ENCODE data around the gene SRL.

SRL gene

DNA sequence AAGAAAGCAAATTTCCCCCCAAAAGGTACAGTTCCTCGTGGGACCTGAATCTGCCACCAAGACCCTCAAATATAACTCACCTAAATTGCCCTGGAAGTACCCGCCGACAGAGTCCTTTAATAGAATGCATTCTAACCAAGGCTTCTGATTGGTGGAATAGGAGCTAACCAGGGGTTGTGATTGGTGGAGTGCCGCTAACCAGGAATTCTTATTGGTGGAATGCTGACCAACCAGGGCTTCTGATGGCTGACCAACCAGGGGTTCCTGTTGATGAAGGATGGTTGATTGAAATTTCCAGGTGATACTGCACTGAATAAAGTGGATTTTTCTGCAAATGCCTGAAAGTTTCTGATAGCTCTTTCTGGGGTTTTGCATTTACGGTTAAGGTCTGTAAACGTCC is 24.5 kb upstream of the SRL start:
- Histone ChIP-seq H3K4me2 (ENCODE audit: low read length) (no peak overlapping the region), H3K4me1 (ENCODE audit: control insufficient read depth, low read length) (peaks cover 14% of the 10 kb centered on the region), H3K9me3 (ENCODE audit: control insufficient read depth, insufficient read depth, low read length) (no peaks in the 10 kb centered on the region), H3K9me2 (replicated peaks; ENCODE audit: control insufficient read depth, low read length) (no peaks in the 10 kb centered on the region), H3K27ac (ENCODE audit: low read depth, low read length) (no peak overlapping the region), H3K79me2 (ENCODE audit: control insufficient read depth, low read length) (peaks cover 100% of the 10 kb centered on the region), H4K20me1 (ENCODE audit: control insufficient read depth, insufficient read depth, low read depth, low read length) (peaks cover 11% of the 10 kb centered on the region; the same call in 1 of the 2 replicates), H3K36me3 (ENCODE audit: control insufficient read depth, low read length) (peaks cover 83% of the 10 kb centered on the region), H3K27me3 (ENCODE audit: control insufficient read depth, low read length) (no peaks in the 10 kb centered on the region), H3F3A (ENCODE audit: control insufficient read depth, insufficient read depth) (no peaks in the 10 kb centered on the region), H3K4me3 (ENCODE audit: low read length) (no peak overlapping the region)
- no peak for TF ChIP-seq EZH2phosphoT487 (IDR thresholded peaks at IDR 0.05; ENCODE audit: borderline replicate concordance, low read length)
- TF ChIP-seq, protein P1, sequence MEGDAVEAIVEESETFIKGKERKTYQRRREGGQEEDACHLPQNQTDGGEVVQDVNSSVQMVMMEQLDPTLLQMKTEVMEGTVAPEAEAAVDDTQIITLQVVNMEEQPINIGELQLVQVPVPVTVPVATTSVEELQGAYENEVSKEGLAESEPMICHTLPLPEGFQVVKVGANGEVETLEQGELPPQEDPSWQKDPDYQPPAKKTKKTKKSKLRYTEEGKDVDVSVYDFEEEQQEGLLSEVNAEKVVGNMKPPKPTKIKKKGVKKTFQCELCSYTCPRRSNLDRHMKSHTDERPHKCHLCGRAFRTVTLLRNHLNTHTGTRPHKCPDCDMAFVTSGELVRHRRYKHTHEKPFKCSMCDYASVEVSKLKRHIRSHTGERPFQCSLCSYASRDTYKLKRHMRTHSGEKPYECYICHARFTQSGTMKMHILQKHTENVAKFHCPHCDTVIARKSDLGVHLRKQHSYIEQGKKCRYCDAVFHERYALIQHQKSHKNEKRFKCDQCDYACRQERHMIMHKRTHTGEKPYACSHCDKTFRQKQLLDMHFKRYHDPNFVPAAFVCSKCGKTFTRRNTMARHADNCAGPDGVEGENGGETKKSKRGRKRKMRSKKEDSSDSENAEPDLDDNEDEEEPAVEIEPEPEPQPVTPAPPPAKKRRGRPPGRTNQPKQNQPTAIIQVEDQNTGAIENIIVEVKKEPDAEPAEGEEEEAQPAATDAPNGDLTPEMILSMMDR (IDR thresholded peaks at IDR 0.05; ENCODE audit: low read depth, low read length, poor library complexity, severe bottlenecking): no peak

DNA sequence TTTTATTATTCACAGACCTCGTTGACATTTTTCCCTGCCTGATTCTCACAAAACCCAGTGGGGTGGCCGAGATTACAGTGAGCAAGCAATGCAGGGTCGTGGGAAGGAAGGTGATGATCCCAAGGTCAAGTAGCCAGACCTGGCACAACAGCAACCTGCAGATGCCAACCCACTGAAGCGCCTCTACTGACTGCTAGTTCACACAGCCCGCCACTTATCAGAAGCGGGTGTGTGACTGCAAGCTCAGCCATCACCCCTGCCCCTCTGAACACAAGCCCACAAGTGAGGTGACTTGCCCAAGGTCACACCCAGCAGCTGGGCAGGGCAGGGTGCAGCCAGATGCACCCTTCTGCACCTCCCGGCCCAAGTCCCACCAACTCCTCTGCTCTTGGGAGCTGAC is 23.8 kb upstream of the SRL start:
- Histone ChIP-seq H3K36me3 (ENCODE audit: control insufficient read depth, low read length) (peaks cover 83% of the 10 kb centered on the region), H3K4me3 (ENCODE audit: low read length) (no peak overlapping the region), H3K9me2 (replicated peaks; ENCODE audit: control insufficient read depth, low read length) (no peaks in the 10 kb centered on the region), H3K27ac (ENCODE audit: low read depth, low read length) (no peak overlapping the region), H3F3A (ENCODE audit: control insufficient read depth, insufficient read depth) (no peaks in the 10 kb centered on the region), H3K9me3 (ENCODE audit: control insufficient read depth, insufficient read depth, low read length) (no peaks in the 10 kb centered on the region), H3K27me3 (ENCODE audit: control insufficient read depth, low read length) (no peaks in the 10 kb centered on the region), H4K20me1 (ENCODE audit: control insufficient read depth, insufficient read depth, low read depth, low read length) (peaks cover 11% of the 10 kb centered on the region; the same call in 1 of the 2 replicates), H3K79me2 (ENCODE audit: control insufficient read depth, low read length) (peaks cover 94% of the 10 kb centered on the region), H3K4me2 (ENCODE audit: low read length) (no peak overlapping the region), H3K4me1 (ENCODE audit: control insufficient read depth, low read length) (peaks cover 7% of the 10 kb centered on the region)
- no peak for TF ChIP-seq EZH2phosphoT487 (IDR thresholded peaks at IDR 0.05; ENCODE audit: borderline replicate concordance, low read length)
- TF ChIP-seq, protein P1 (IDR thresholded peaks at IDR 0.05; ENCODE audit: low read depth, low read length, poor library complexity, severe bottlenecking): no peak

DNA sequence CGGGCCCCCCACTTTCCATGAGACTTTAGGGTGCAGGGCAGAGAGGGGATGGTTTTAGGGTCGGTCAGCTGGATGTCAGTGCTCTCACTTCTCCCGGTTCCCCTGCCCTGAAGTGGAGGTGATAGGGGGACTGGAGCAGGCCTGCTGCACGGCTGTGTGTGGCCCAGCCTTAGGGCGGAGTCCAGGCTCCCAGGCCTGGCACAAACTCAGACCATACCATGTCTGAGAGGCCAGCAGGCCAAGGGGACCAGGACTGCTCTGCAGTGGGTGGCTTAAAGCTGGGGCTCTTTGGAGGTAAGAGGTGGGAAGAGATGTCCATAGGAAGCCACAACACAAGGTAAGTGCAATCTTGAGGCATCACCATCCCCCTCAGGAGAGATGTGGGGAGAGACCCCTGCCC is 22.7 kb upstream of the SRL start:
- TF ChIP-seq, protein P1 (IDR thresholded peaks at IDR 0.05; ENCODE audit: low read depth, low read length, poor library complexity, severe bottlenecking): no peak
- no peak for TF ChIP-seq EZH2phosphoT487 (IDR thresholded peaks at IDR 0.05; ENCODE audit: borderline replicate concordance, low read length)
- H3K79me2 ChIP-seq (ENCODE audit: control insufficient read depth, low read length): peaks cover 82% of the 10 kb centered on the region
- H3K4me3 ChIP-seq (ENCODE audit: low read length): no peak overlapping the region
- no peaks in the 10 kb centered on the region for H3K4me1 ChIP-seq (ENCODE audit: control insufficient read depth, low read length)
- no peak overlapping the region for H3K4me2 ChIP-seq (ENCODE audit: low read length)
- H3K9me3 ChIP-seq (ENCODE audit: control insufficient read depth, insufficient read depth, low read length): no peaks in the 10 kb centered on the region
- H3K27ac ChIP-seq (ENCODE audit: low read depth, low read length): no peak overlapping the region
- peaks cover 11% of the 10 kb centered on the region; the same call in 1 of the 2 replicates for H4K20me1 ChIP-seq (ENCODE audit: control insufficient read depth, insufficient read depth, low read depth, low read length)
- H3K9me2 ChIP-seq (replicated peaks; ENCODE audit: control insufficient read depth, low read length): no peaks in the 10 kb centered on the region
- no peaks in the 10 kb centered on the region for H3K27me3 ChIP-seq (ENCODE audit: control insufficient read depth, low read length)
- H3K36me3 ChIP-seq (ENCODE audit: control insufficient read depth, low read length): peaks cover 84% of the 10 kb centered on the region
- no peaks in the 10 kb centered on the region for H3F3A ChIP-seq (ENCODE audit: control insufficient read depth, insufficient read depth)

Measured in DOHH2 (cell line).